Liver (tissue), 3 donors: ENCODE measurements around the gene RIN1.

Experiments used
- GABPA ChIP-seq, 2 donors: IDR thresholded peaks in 1 of 2; conservative IDR thresholded peaks in 1 of 2; 2 replicates each; pipeline ENCODE4 v1.6.1; 2016; ENCODE audit warnings: antibody characterized with exemption in 2 of 2, mild to moderate bottlenecking in 1 of 2, moderate library complexity in 1 of 2
- HNF4A ChIP-seq, 2 donors: conservative IDR thresholded peaks; 2 replicates each; pipeline ENCODE4 v1.6.1; 2016; ENCODE audit warnings: antibody characterized with exemption in 2 of 2, mild to moderate bottlenecking in 2 of 2
- TAF1 ChIP-seq: conservative IDR thresholded peaks from 2 replicates; pipeline ENCODE4 v1.6.1; 2016; ENCODE audit warnings: antibody characterized with exemption, mild to moderate bottlenecking
- TF ChIP-seq, protein P1 (sequence below): fragments of 150-350 bp; IDR thresholded peaks from 2 replicates; pipeline ENCODE4 v1.5.1; 2017; ENCODE audit warnings: improper control_type of control experiment, low read depth, low read length; ENCODE audit not compliant: missing input control
- TF ChIP-seq, protein P2 (sequence below): IDR thresholded peaks from 2 replicates; pipeline ENCODE4 v1.6.1; 2016; ENCODE audit warnings: antibody characterized with exemption
- donor health status: healthy.
- donor health status: healthy.

DNA sequence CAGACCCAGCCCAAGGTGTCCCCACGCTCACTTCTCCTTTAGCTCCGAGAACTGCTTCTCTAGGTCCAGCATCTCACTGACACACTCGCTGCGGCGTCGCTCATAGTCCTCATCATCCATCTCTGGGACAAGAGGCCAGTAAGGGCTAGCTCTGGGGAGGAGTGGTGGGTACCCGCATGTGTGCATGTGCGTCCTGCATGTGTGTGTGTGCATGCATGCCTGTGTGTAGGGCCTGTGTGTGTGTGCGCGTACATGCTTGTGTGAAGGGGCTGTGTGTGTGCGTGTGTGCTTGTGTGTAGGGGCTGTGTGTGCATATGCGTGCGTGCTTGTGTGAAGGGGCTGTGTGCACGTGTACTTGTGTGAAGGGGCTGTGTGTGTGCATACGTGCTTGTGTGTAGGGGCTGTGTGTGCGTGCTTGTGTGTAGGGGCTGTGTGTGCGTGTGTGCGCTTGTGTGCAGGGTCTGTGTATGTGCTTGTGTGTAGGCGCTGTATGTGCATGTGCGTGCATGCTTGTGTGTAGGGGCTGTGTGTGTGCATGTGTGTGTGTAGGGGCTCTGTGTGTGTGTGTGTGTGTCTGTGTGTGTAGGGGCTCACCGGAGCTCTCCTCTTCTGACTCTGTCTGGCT is 5.4 kb upstream of the RIN1 start:
- TF ChIP-seq, protein P1, sequence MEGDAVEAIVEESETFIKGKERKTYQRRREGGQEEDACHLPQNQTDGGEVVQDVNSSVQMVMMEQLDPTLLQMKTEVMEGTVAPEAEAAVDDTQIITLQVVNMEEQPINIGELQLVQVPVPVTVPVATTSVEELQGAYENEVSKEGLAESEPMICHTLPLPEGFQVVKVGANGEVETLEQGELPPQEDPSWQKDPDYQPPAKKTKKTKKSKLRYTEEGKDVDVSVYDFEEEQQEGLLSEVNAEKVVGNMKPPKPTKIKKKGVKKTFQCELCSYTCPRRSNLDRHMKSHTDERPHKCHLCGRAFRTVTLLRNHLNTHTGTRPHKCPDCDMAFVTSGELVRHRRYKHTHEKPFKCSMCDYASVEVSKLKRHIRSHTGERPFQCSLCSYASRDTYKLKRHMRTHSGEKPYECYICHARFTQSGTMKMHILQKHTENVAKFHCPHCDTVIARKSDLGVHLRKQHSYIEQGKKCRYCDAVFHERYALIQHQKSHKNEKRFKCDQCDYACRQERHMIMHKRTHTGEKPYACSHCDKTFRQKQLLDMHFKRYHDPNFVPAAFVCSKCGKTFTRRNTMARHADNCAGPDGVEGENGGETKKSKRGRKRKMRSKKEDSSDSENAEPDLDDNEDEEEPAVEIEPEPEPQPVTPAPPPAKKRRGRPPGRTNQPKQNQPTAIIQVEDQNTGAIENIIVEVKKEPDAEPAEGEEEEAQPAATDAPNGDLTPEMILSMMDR = no peak
- TF ChIP-seq TAF1 (no peak), HNF4A (conservative IDR thresholded peaks at IDR 0.05) (no peak), GABPA (IDR thresholded peaks at IDR 0.05 in 1 of 2, conservative IDR thresholded peaks at IDR 0.05 in 1 of 2) (no peak)
- TF ChIP-seq, protein P2, sequence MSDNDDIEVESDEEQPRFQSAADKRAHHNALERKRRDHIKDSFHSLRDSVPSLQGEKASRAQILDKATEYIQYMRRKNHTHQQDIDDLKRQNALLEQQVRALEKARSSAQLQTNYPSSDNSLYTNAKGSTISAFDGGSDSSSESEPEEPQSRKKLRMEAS = no peak
